HepG2 (cell line): ENCODE measurements around the gene FLAD1. TPM values are rescaled to one million over a fixed set of nuclear protein-coding genes. Genes with fewer than 3 reads are reported as not detected.

ENCODE experiments used
- ATAC-seq: fragments of 200-7000 bp; cut with Tn5 transposase; 3 replicates; pipeline ENCODE4 v1.9.1; 2020; ENCODE audit warnings: mild to moderate bottlenecking, moderate library complexity
- BruUV-seq: library from RNA; stranded (reverse); fragments of 400-500 nt; replicated peaks from 2 replicates; lab custom pipeline; 2021; lab: Mats Ljungman, UMichigan
- CTCF ChIA-PET: fragments of 300-600 bp; formaldehyde crosslinking; extraction: SDS; loops from one replicate; lab custom pipeline; 2021; ENCODE audit warnings: low total read pairs, inconsistent platforms, low intra/inter-chr PET ratio; lab: Yijun Ruan, JAX
- POLR2A ChIA-PET: fragments of 350-600 bp; sonication (Branson Sonifier 250); formaldehyde crosslinking; loops from one replicate; lab custom pipeline; 2020; ENCODE audit warnings: antibody characterized with exemption, inconsistent platforms; lab: Yijun Ruan, JAX
- DNase-seq: peaks from one replicate; pipeline ENCODE4 v3.0.0-alpha.2; 2015; ENCODE audit warnings: low spot score
- FAIRE-seq: peaks from 3 replicates; lab custom pipeline; 2011; peaks lifted over from hg19 to GRCh38; lab: Jason Lieb, UNC
- H2AFZ ChIP-seq: one replicate; pipeline ENCODE4 v1.6.1; 2011; ENCODE audit warnings: low read length, inconsistent platforms
- H3K27ac ChIP-seq: fragments of 300-600 bp; 3 replicates; pipeline ENCODE4 v1.8.0; 2011; ENCODE audit warnings: mixed run types, mild to moderate bottlenecking, mixed read lengths, low read length, inconsistent platforms; ENCODE audit not compliant: insufficient read depth; ENCODE audit errors: extremely low read length
- H3K27me3 ChIP-seq, 2 experiments: fragments of 200-600 bp in 1 of 2; 2 replicates in 1 of 2; 3 replicates in 1 of 2; pipeline versions ENCODE4 v1.6.0 to v1.8.0; 2011; ENCODE audit warnings: low read length in 2 of 2, mild to moderate bottlenecking in 2 of 2, moderate library complexity in 2 of 2, inconsistent platforms in 1 of 2; ENCODE audit not compliant: insufficient read depth in 2 of 2, control insufficient read depth in 1 of 2
- H3K36me3 ChIP-seq, 2 experiments: fragments of 200-600 bp in 1 of 2; replicated peaks in 1 of 2; 2 replicates in 1 of 2; 3 replicates in 1 of 2; pipeline versions ENCODE4 v1.5.1 to v1.8.0; 2011; ENCODE audit warnings: low read length in 2 of 2, inconsistent platforms in 1 of 2; ENCODE audit not compliant: insufficient read depth in 2 of 2, control insufficient read depth in 1 of 2
- H3K4me1 ChIP-seq: 2 replicates; pipeline ENCODE4 v1.5.1; 2012; ENCODE audit warnings: low read length, inconsistent platforms; ENCODE audit not compliant: insufficient read depth
- H3K4me2 ChIP-seq: 2 replicates; pipeline ENCODE4 v1.6.0; 2011; ENCODE audit warnings: low read depth, low read length, inconsistent platforms
- H3K4me3 ChIP-seq, 3 experiments: fragments of 200-600 bp in 1 of 3; sonication (generic), shearing (Covaris generic) in 1 of 3; replicated peaks in 1 of 3; 2 replicates each; pipeline ENCODE4 v1.5.1; 2011 to 2016; ENCODE audit warnings: low read length in 3 of 3, inconsistent platforms in 2 of 3, low read depth in 2 of 3, mild to moderate bottlenecking in 2 of 3, control low read depth in 1 of 3, mixed read lengths in 1 of 3; ENCODE audit not compliant: insufficient read depth in 1 of 3
- H3K79me2 ChIP-seq: one replicate; pipeline ENCODE4 v1.6.1; 2011; ENCODE audit warnings: low read length, inconsistent platforms; ENCODE audit not compliant: insufficient read depth
- H3K9ac ChIP-seq: 2 replicates; pipeline ENCODE4 v1.6.0; 2011; ENCODE audit warnings: mild to moderate bottlenecking, low read depth, low read length, inconsistent platforms; ENCODE audit not compliant: insufficient read depth
- H3K9me3 ChIP-seq: 2 replicates; pipeline ENCODE4 v1.5.1; 2012; ENCODE audit warnings: mild to moderate bottlenecking, low read length
- H4K20me1 ChIP-seq: 2 replicates; pipeline ENCODE4 v1.6.0; 2011; ENCODE audit warnings: inconsistent platforms, mild to moderate bottlenecking, low read length, moderate library complexity; ENCODE audit not compliant: insufficient read depth
- KAT2B ChIP-seq: fragments of 150-350 bp; IDR thresholded peaks from 2 replicates; pipeline ENCODE4 v1.6.1; 2014; ENCODE audit warnings: low read depth, low read length, borderline replicate concordance
- MEF2D ChIP-seq: sonication (generic); formaldehyde crosslinking; IDR thresholded peaks from 2 replicates; pipeline ENCODE4 v1.5.1; 2020; ENCODE audit warnings: mild to moderate bottlenecking, missing genetic modification reagents
- PHF21A ChIP-seq: sonication (generic); formaldehyde crosslinking; IDR thresholded peaks from 2 replicates; pipeline ENCODE4 v1.5.0; 2020; ENCODE audit warnings: mild to moderate bottlenecking, missing genetic modification reagents
- RBAK ChIP-seq: sonication (generic); formaldehyde crosslinking; IDR thresholded peaks from 2 replicates; pipeline ENCODE4 v1.5.1; 2020; ENCODE audit warnings: mild to moderate bottlenecking, missing genetic modification reagents
- RFX3 ChIP-seq: IDR thresholded peaks from 2 replicates; pipeline ENCODE4 v1.6.1; 2016; ENCODE audit warnings: missing biosample characterization, missing genetic modification reagents
- SRF ChIP-seq: IDR thresholded peaks from 2 replicates; pipeline ENCODE4 v1.6.1; 2011; ENCODE audit warnings: mild to moderate bottlenecking, low read depth, low read length, moderate library complexity
- ZFP1 ChIP-seq: IDR thresholded peaks from 2 replicates; pipeline ENCODE4 v1.6.1; 2016
- ZNF660 ChIP-seq: sonication (generic); formaldehyde crosslinking; IDR thresholded peaks from 2 replicates; pipeline ENCODE4 v1.5.1; 2020; ENCODE audit warnings: mild to moderate bottlenecking, low read depth, missing genetic modification reagents, borderline replicate concordance
- WGBS: methylation state at CpG from one replicate; pipeline ENCODE4 v1.1.6; 2017; ENCODE audit warnings: low lambda C conversion rate; 5-methylcytosine and 5-hydroxymethylcytosine counted together
- in situ Hi-C: cut with HindIII; loops from 2 replicates; pipeline ENCODE4 v1.10.0; 2017; ENCODE audit warnings: low pct_unique_long_range_greater_than_20kb; ENCODE audit not compliant: extremely low pct_ligation_motif_present
- intact Hi-C: fragments of 100-400 bp; cut with micrococcal nuclease; formaldehyde crosslinking; loops from one replicate; pipeline ENCODE4 v1.10.0; 2022; ENCODE audit not compliant: unreplicated experiment
- polyA plus RNA-seq, 8 experiments: library from polyadenylated mRNA; depleted of rRNA in 3 of 8; stranded (reverse) in 7 of 8; unstranded in 1 of 8; fragments of >200 nt; fragmentation: Illumina TruSeq in 4 of 8; extraction: Trizol in 4 of 8; gene quantifications; 2 replicates each; pipeline versions ENCODE4 v1.2.1 to v1.2.3, GENCODE V29; 2011 to 2016; ENCODE audit warnings: low read depth in 4 of 8, missing spikeins in 1 of 8, mixed read lengths in 1 of 8; ENCODE audit not compliant: insufficient read depth in 1 of 8
- total RNA-seq, 5 experiments: library from RNA; depleted of rRNA; stranded (reverse); fragments of >200 nt; fragmentation: Illumina TruSeq; extraction: Trizol; gene quantifications; 2 replicates each; pipeline ENCODE4 v1.2.3, GENCODE V29; 2016; ENCODE audit warnings: low read depth in 1 of 5
- TF ChIP-seq, protein P1 (sequence below): sonication (generic); formaldehyde crosslinking; IDR thresholded peaks from 2 replicates; pipeline ENCODE4 v1.9.0; 2022; ENCODE audit warnings: low read depth, missing genetic modification reagents
- TF ChIP-seq, protein P2 (sequence below): IDR thresholded peaks from 2 replicates; pipeline ENCODE4 v1.6.1; 2018; ENCODE audit warnings: missing genetic modification reagents, mild to moderate bottlenecking, missing compliant biosample characterization
- TF ChIP-seq, protein P3 (sequence below): IDR thresholded peaks from 2 replicates; pipeline ENCODE4 v1.6.1; 2016; ENCODE audit warnings: missing compliant biosample characterization, missing genetic modification reagents, borderline replicate concordance

The FLAD1 gene
- total and polyA plus RNA-seq, 2 of the 13 experiments (the other 11 are each of a cell fraction or from before 2014, with no cell fraction given): 25.9 to 32.8 TPM

DNA sequence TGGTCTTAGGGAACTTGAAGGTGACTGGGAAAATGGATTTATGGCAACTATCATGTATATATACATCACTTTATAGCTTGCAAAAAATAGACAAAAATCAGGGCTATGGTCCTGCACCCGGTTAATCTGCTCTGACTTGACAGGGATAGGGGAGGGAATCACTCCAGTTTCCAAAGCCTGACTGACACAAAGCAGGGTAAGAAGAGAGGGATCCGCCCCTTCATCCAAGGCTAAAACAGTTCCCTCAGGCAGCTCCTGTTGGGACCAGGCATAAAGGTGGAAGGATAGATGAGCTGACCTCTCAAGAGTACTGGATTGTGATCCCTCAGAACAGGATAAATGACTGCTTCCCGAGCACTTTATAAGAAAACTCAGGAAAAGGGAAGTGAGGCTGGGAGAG is 28.6 kb upstream of the FLAD1 start:
- no peak overlapping the region for H2AFZ ChIP-seq
- H3K4me2 ChIP-seq: peak overlapping the region; percentile 95
- H3K27ac ChIP-seq: peak overlapping the region; percentile 96
- 80% methylated on average over 3 of the region's 3 CpGs for WGBS
- no peaks in the 10 kb centered on the region for H4K20me1 ChIP-seq
- POLR2A ChIA-PET: interaction anchor here (0.7 to 4.1 kb wide), 9 partner anchors 10 to 218 kb away, joined by 3 to 91 read pairs (median 6); partner anchors contain the start of genes CKS1B, LENEP, PMVK and SHC1
- H3K27me3 ChIP-seq: no peaks in the 10 kb centered on the region; a peak in 1 of 5 replicates
- TF ChIP-seq KAT2B: no peak
- peak; percentile 5; the same call in 1 of the 2 replicates for TF ChIP-seq MEF2D (CRISPR knock-in tag)
- ATAC-seq (no peak), FAIRE-seq (no peak), DNase-seq (no peak)
- no TSS peak for BruUV-seq
- H3K4me1 ChIP-seq: peaks cover 46% of the 10 kb centered on the region
- intact Hi-C loops (no loop called here), in situ Hi-C loops (no loop called here)
- H3K4me3 ChIP-seq: peak overlapping the region in 1 of 3 experiments; percentile 40; a peak in 1 of 6 replicates
- CTCF ChIA-PET: no interaction called here
- H3K9ac ChIP-seq: peak overlapping the region; percentile 89; the same call in 1 of the 2 replicates
- H3K36me3 ChIP-seq: peaks cover 5 to 19% of the 10 kb centered on the region in 2 experiments; a peak in 4 of 5 replicates
- no peaks in the 10 kb centered on the region for H3K79me2 ChIP-seq
- H3K9me3 ChIP-seq: no peaks in the 10 kb centered on the region

DNA sequence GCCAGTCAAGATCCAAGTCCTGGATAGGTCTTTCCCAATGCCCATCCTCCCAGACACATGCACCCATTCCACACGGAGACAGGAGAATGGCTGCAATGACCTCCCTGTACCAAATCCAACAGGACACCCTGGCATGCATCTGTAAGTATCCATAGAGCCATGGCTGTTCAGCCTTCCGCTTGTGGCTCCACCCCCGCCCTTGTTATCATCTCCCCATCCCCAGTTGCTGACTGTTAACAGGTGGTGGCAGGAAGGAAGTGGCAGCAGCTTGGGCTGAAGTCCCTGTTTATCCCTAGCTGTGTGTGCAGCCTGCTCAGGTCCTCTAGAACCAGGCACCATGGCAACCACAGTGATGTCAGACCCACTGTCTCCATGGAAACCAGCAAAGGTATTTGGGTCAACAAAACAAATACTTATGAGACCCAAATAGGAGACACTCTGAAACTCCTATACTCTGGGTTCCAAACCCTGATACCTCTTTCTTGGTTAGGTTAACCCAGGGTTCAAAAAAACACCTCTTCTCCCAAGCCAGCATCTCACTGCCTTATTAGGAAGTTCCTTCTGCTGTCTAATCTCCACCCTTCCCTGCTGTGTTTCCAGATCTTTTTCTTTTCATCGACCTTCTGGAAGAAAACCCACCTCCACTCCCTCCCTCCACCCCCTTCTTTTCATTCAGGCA is 28.0 kb upstream of the FLAD1 start:
- no peaks in the 10 kb centered on the region; a peak in 1 of 5 replicates for H3K27me3 ChIP-seq
- intact Hi-C loops: no loop called here
- ChIA-PET POLR2A (interaction anchor here (0.6 to 4.1 kb wide), 17 partner anchors 9 to 238 kb away, joined by 3 to 91 read pairs (median 5); partner anchors contain the start of genes ADAM15, CKS1B, EFNA4 and FLAD1), CTCF (interaction anchor here (2.0 kb wide), 1 partner anchor 62 kb away, joined by 8 read pairs; no protein-coding TSS in a partner anchor)
- peak overlapping the region; percentile 95 for H3K4me2 ChIP-seq
- ATAC-seq: peak; percentile 80
- no peak overlapping the region for H2AFZ ChIP-seq
- no peaks in the 10 kb centered on the region for H4K20me1 ChIP-seq
- in situ Hi-C loops: no loop called here
- TSS peak; percentile 34 for BruUV-seq
- peaks cover 5 to 20% of the 10 kb centered on the region in 2 experiments; a peak in 4 of 5 replicates for H3K36me3 ChIP-seq
- 15% methylated on average over 4 of the region's 4 CpGs for WGBS
- FAIRE-seq: peak; percentile 42
- H3K27ac ChIP-seq: peak overlapping the region; percentile 96
- peak; percentile 77 for DNase-seq
- peaks cover 48% of the 10 kb centered on the region for H3K4me1 ChIP-seq
- H3K9ac ChIP-seq: peak overlapping the region; percentile 89
- H3K9me3 ChIP-seq: no peaks in the 10 kb centered on the region
- peak overlapping the region; percentile 61 to 72 (median 69) for H3K4me3 ChIP-seq
- no peaks in the 10 kb centered on the region for H3K79me2 ChIP-seq
- TF ChIP-seq, protein P1, sequence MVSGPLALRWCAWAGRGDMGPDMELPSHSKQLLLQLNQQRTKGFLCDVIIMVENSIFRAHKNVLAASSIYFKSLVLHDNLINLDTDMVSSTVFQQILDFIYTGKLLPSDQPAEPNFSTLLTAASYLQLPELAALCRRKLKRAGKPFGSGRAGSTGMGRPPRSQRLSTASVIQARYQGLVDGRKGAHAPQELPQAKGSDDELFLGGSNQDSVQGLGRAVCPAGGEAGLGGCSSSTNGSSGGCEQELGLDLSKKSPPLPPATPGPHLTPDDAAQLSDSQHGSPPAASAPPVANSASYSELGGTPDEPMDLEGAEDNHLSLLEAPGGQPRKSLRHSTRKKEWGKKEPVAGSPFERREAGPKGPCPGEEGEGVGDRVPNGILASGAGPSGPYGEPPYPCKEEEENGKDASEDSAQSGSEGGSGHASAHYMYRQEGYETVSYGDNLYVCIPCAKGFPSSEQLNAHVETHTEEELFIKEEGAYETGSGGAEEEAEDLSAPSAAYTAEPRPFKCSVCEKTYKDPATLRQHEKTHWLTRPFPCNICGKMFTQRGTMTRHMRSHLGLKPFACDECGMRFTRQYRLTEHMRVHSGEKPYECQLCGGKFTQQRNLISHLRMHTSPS (CRISPR knock-in tag): peak; percentile 50; the same call in 1 of the 2 replicates
- TF ChIP-seq ZFP1 (CRISPR knock-in tag) (peak; percentile 97; the same call in 1 of the 2 replicates), PHF21A (no peak), ZNF660 (CRISPR knock-in tag) (no peak), SRF (peak; percentile 71; the same call in 1 of the 2 replicates), RFX3 (CRISPR knock-in tag) (peak; percentile 84), RBAK (CRISPR knock-in tag) (peak; percentile 83; the same call in 1 of the 2 replicates)
- TF ChIP-seq, protein P2, sequence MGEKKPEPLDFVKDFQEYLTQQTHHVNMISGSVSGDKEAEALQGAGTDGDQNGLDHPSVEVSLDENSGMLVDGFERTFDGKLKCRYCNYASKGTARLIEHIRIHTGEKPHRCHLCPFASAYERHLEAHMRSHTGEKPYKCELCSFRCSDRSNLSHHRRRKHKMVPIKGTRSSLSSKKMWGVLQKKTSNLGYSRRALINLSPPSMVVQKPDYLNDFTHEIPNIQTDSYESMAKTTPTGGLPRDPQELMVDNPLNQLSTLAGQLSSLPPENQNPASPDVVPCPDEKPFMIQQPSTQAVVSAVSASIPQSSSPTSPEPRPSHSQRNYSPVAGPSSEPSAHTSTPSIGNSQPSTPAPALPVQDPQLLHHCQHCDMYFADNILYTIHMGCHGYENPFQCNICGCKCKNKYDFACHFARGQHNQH: peak; percentile 39; the same call in 1 of the 2 replicates
- TF ChIP-seq, protein P3, sequence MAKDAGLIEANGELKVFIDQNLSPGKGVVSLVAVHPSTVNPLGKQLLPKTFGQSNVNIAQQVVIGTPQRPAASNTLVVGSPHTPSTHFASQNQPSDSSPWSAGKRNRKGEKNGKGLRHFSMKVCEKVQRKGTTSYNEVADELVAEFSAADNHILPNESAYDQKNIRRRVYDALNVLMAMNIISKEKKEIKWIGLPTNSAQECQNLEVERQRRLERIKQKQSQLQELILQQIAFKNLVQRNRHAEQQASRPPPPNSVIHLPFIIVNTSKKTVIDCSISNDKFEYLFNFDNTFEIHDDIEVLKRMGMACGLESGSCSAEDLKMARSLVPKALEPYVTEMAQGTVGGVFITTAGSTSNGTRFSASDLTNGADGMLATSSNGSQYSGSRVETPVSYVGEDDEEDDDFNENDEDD (CRISPR knock-in tag): no peak
